Body of pancreas (tissue), 4 donors: Measurements from ENCODE around the gene ARHGEF11.

Experiments
- POLR2A ChIP-seq, 3 donors: fragments of 450-650 bp; IDR thresholded peaks; one replicate each; pipeline ENCODE4 v1.6.1; 2016; ENCODE audit warnings: antibody characterized with exemption in 3 of 3, mild to moderate bottlenecking in 2 of 3
- TF ChIP-seq, protein P1 (sequence below), 7 experiments: fragments of 450-650 bp in 4 of 7; fragments of 200-600 bp in 3 of 7; sonication (generic) in 3 of 7; IDR thresholded peaks; one replicate each; pipeline ENCODE4 v1.5.1; 2016 to 2019; ENCODE audit warnings: antibody characterized with exemption in 7 of 7

DNA sequence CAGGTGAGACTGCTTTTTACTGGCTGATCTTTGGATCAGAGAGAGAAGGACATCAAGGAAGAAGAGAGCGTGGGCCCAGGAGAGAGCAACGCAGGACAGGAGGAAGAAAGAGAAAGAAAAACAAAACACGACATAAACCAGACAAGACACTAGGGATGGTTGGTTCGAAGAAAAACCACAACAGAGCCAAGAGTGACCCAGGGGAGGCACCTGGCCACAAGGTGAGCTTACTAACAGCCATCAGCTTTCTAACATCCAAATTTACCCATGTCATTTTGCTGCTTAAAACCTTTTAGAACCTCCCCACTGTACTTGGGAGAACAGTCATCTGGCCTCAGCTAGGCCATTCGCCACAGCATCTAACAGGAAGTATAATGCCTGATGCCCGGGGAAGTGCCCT is 57.8 kb downstream of the ARHGEF11 start:
- TF ChIP-seq, protein P1, sequence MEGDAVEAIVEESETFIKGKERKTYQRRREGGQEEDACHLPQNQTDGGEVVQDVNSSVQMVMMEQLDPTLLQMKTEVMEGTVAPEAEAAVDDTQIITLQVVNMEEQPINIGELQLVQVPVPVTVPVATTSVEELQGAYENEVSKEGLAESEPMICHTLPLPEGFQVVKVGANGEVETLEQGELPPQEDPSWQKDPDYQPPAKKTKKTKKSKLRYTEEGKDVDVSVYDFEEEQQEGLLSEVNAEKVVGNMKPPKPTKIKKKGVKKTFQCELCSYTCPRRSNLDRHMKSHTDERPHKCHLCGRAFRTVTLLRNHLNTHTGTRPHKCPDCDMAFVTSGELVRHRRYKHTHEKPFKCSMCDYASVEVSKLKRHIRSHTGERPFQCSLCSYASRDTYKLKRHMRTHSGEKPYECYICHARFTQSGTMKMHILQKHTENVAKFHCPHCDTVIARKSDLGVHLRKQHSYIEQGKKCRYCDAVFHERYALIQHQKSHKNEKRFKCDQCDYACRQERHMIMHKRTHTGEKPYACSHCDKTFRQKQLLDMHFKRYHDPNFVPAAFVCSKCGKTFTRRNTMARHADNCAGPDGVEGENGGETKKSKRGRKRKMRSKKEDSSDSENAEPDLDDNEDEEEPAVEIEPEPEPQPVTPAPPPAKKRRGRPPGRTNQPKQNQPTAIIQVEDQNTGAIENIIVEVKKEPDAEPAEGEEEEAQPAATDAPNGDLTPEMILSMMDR (IDR thresholded peaks at IDR 0.05) = no peak
- TF ChIP-seq POLR2A (IDR thresholded peaks at IDR 0.05) = no peak
